ENCODE results near the gene ZCRB1.

ZCRB1 gene, protein sequence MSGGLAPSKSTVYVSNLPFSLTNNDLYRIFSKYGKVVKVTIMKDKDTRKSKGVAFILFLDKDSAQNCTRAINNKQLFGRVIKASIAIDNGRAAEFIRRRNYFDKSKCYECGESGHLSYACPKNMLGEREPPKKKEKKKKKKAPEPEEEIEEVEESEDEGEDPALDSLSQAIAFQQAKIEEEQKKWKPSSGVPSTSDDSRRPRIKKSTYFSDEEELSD

DNA sequence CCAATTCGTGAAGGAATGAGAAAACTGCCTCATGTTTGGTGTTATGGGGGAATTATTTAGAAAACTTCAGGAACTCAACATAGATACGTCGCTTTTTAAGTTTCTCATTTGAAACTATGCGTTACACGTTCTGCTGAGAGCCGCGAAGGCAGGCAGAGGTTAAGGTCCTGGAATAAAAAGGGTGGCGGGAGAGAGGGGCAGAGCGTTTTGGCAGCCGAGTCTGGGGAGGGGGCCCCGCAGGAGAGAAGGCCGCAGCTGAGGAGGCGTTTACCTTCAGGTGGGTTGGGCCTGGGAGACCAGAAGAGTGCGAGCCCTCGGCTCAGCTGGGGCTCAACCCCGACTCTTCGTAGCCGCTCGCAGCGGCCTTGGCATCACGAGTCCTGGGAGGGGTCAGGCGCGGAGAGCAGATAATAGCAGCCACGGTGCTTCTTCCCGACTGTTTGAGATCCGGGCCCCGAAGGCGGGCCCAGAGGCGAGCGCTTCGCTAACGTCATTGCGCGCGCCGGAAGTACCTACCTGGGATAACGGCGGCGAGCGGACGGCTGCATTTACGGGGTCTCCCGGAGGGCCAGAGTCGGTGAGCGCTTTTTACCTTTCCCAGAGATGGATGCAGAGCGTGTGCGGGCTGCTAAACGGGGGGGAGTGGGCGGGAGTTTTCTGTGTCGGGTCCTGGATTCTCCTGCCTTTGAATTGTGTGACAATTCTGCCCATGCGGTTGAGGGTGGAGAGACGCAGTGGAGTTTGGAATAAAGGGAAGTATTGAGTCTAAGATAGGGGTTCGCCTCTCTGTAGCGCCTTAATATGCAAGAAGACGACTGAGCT lies at the start of gene ZCRB1, which contains the start of gene PPHLN1:
Gene ZCRB1 (minus strand): TSS at position 442 of the 822 bp plus-strand sequence. CDS start 1,992 bp downstream, outside the sequence.
Gene PPHLN1 (plus strand): TSS at position 515 of the 822 bp plus-strand sequence. CDS start 9,736 bp downstream, outside the sequence.
- peak within 1 kb of the TSS; percentile 90 for H3K4me3 ChIP-seq (replicated peaks; ENCODE audit: low read depth, low read length)
- TF ChIP-seq CTCF (IDR thresholded peaks at IDR 0.05; ENCODE audit: low read depth, low read length, missing control alignments): no peak
- peak; percentile 35 for DNase-seq (ENCODE audit: extremely low read depth, low read depth)

DNA sequence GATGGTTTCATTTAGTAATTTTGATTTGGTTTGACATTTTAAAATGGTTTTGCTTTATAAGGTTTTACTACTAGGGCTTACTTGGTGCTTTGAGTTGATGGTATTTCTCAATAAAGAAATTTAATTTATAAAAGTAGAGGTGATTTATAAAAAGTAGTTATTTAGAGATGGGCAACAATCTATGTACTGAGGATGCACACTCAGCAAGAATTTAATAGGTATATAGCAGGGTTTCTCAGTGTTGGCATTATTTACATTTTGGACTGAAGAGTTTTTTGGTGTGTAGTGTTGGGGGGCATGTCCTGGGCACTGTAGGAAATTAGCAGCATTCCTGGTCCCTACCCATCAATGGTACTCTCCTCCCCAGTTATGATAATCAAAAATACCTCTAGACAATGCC lies 47.8 kb upstream of the ZCRB1 start:
- no peak overlapping the region for H3K4me3 ChIP-seq (replicated peaks; ENCODE audit: low read depth, low read length)
- DNase-seq (ENCODE audit: extremely low read depth, low read depth): no peak
- TF ChIP-seq CTCF (IDR thresholded peaks at IDR 0.05; ENCODE audit: low read depth, low read length, missing control alignments): no peak

GRCh38 chr12:42372154-42372791 lies 46.4 kb upstream of the ZCRB1 start:
- peak; percentile 69 for TF ChIP-seq CTCF (IDR thresholded peaks at IDR 0.05; ENCODE audit: low read depth, low read length, missing control alignments)
- no peak overlapping the region for H3K4me3 ChIP-seq (replicated peaks; ENCODE audit: low read depth, low read length)
- peak; percentile 39 for DNase-seq (ENCODE audit: extremely low read depth, low read depth)

- no peak for DNase-seq (ENCODE audit: extremely low read depth, low read depth)
- no peak for TF ChIP-seq CTCF (IDR thresholded peaks at IDR 0.05; ENCODE audit: low read depth, low read length, missing control alignments)
- H3K4me3 ChIP-seq (replicated peaks; ENCODE audit: low read depth, low read length): no peak overlapping the region
These were observed 44.1 kb upstream of the ZCRB1 start for GRCh38 chr12:42370013-42370412.

- TF ChIP-seq CTCF (IDR thresholded peaks at IDR 0.05; ENCODE audit: low read depth, low read length, missing control alignments): no peak
- no peak for DNase-seq (ENCODE audit: extremely low read depth, low read depth)
- no peak overlapping the region for H3K4me3 ChIP-seq (replicated peaks; ENCODE audit: low read depth, low read length)
These were observed 39.6 kb upstream of the ZCRB1 start for GRCh38 chr12:42365486-42365885.

- TF ChIP-seq CTCF (IDR thresholded peaks at IDR 0.05; ENCODE audit: low read depth, low read length, missing control alignments): no peak
- DNase-seq (ENCODE audit: extremely low read depth, low read depth): no peak
- no peak overlapping the region for H3K4me3 ChIP-seq (replicated peaks; ENCODE audit: low read depth, low read length)
These were observed 38.8 kb upstream of the ZCRB1 start for GRCh38 chr12:42364692-42365091.

Measured in HFF-Myc (cell line).